ENCODE measurements around the gene RAX.

GRCh38 chr18:59301929-59302328, 28.7 kb upstream of the RAX start:
- TF ChIP-seq CTCF (conservative IDR thresholded peaks at IDR 0.05 in 1 of 2, IDR thresholded peaks at IDR 0.05 in 1 of 2; ENCODE audit: low read depth in 1 of 2, low read length in 2 of 2) (no peak), EZH2 (IDR thresholded peaks at IDR 0.05; ENCODE audit: low read length, missing control alignments) (no peak)

Data from fibroblast of lung (primary cell).